Liver (tissue), 9 donors: ENCODE measurements around the gene LIPM. TPM values are rescaled to one million over a fixed set of nuclear protein-coding genes. Genes with fewer than 3 reads are reported as not detected.
"Not testable (repeated sequence)": the region's sequence is repeated elsewhere in the genome, so short reads cannot be mapped to it uniquely, and the experiment has no call there.

Experiments used
- DNase-seq: peaks from one replicate; pipeline ENCODE4 v3.0.0-alpha.2; 2017; ENCODE audit warnings: low spot score
- H3K27ac ChIP-seq, 2 donors: one replicate each; pipeline ENCODE4 v1.7.0; 2013; ENCODE audit warnings: inconsistent platforms in 2 of 2, low read length in 2 of 2, control low read depth in 1 of 2, low read depth in 1 of 2, mild to moderate bottlenecking in 1 of 2
- H3K27me3 ChIP-seq, 4 donors: one replicate each; pipeline versions ENCODE4 v1.6.1 to v1.7.0; 2013; ENCODE audit warnings: low read length in 3 of 4, inconsistent platforms in 1 of 4, mild to moderate bottlenecking in 1 of 4, moderate library complexity in 1 of 4; ENCODE audit not compliant: control insufficient read depth in 4 of 4, insufficient read depth in 4 of 4
- H3K36me3 ChIP-seq, 4 donors: one replicate each; pipeline versions ENCODE4 v1.6.1 to v1.7.0; 2013; ENCODE audit warnings: low read length in 3 of 4, mild to moderate bottlenecking in 3 of 4, low read depth in 1 of 4, moderate library complexity in 1 of 4; ENCODE audit not compliant: control insufficient read depth in 4 of 4, insufficient read depth in 3 of 4
- H3K4me1 ChIP-seq, 4 donors: one replicate each; pipeline versions ENCODE4 v1.6.1 to v1.7.0; 2013; ENCODE audit warnings: low read length in 3 of 4, mild to moderate bottlenecking in 3 of 4, moderate library complexity in 1 of 4; ENCODE audit not compliant: control insufficient read depth in 4 of 4, insufficient read depth in 4 of 4
- H3K4me3 ChIP-seq, 3 donors: one replicate each; pipeline versions ENCODE4 v1.6.1 to v1.7.0; 2013; ENCODE audit warnings: low read length in 3 of 3, control low read depth in 1 of 3, low read depth in 1 of 3, mild to moderate bottlenecking in 1 of 3
- H3K9ac ChIP-seq, 2 donors: one replicate each; pipeline ENCODE4 v1.7.0; 2013; ENCODE audit warnings: low read length in 2 of 2, mild to moderate bottlenecking in 2 of 2, moderate library complexity in 2 of 2, control low read depth in 1 of 2, low read depth in 1 of 2
- H3K9me3 ChIP-seq, 4 donors: one replicate each; pipeline versions ENCODE4 v1.6.1 to v1.7.0; 2013; ENCODE audit warnings: low read length in 3 of 4; ENCODE audit not compliant: control insufficient read depth in 4 of 4
- ATF3 ChIP-seq: IDR thresholded peaks from 2 replicates; pipeline ENCODE4 v1.6.1; 2016; ENCODE audit warnings: antibody characterized with exemption
- RAD21 ChIP-seq, 2 donors: IDR thresholded peaks; 2 replicates each; pipeline ENCODE4 v1.6.1; 2016; ENCODE audit warnings: antibody characterized with exemption in 2 of 2, mild to moderate bottlenecking in 2 of 2
- REST ChIP-seq: IDR thresholded peaks from 2 replicates; pipeline ENCODE4 v1.6.1; 2016; ENCODE audit warnings: antibody characterized with exemption, mild to moderate bottlenecking
- SP1 ChIP-seq: IDR thresholded peaks from 2 replicates; pipeline ENCODE4 v1.6.1; 2018; ENCODE audit warnings: antibody characterized with exemption, mild to moderate bottlenecking
- YY1 ChIP-seq: IDR thresholded peaks from 2 replicates; pipeline ENCODE4 v1.6.1; 2016; ENCODE audit warnings: antibody characterized with exemption, mild to moderate bottlenecking
- WGBS: extraction: QIAGEN DNeasy Blood & Tissue Kit; methylation state at CpG from one replicate; pipeline ENCODE4 v1.1.7; 2013; 5-methylcytosine and 5-hydroxymethylcytosine counted together
- polyA plus RNA-seq, 2 donors: library from polyadenylated mRNA; stranded (reverse) in 1 of 2; unstranded in 1 of 2; fragments of 200-250 nt in 1 of 2; fragments of >200 nt in 1 of 2; fragmentation: Nextera tagmentation in 1 of 2; extraction: Ambion mirVana in 1 of 2; gene quantifications; one replicate each; pipeline versions ENCODE4 v1.2.1 to v1.2.3, GENCODE V29; 2013 to 2015
- total RNA-seq, 2 donors: library from RNA; depleted of rRNA; stranded (reverse); fragments of >200 nt; gene quantifications; one replicate each; pipeline ENCODE4 v1.2.3, GENCODE V29; 2014
- donor health status: healthy.
- donor health status: healthy.
- donor health status: healthy.
- donor health status: healthy.
- donor health status: healthy.

Gene LIPM
- total and polyA plus RNA-seq, 4 donors: not detected

DNA sequence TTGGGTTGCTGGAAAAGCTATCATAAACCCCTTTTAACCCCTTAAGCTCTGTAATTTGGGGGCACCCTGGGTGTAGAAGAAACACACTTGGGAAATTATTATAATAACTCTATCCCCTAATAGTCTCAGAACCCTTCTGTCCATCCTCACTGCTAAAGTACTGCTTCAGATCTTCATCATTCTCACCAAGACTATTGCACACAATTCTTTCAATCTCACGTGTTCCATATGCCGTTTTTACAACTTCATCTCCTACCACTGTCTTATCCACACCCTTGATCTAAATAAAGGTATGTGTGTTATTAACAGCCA is 33.3 kb downstream of the LIPM start:
- Histone ChIP-seq H3K4me3 (no peak overlapping the region), H3K4me1 (peaks cover 4 to 9% (median 6%) of the 10 kb centered on the region in 4 donors), H3K36me3 (no peaks in the 10 kb centered on the region), H3K9ac (no peak overlapping the region), H3K9me3 (no peaks in the 10 kb centered on the region), H3K27ac (no peak overlapping the region), H3K27me3 (no peaks in the 10 kb centered on the region)
- DNase-seq: no peak
- WGBS: 9% methylated on average over 2 of the region's 2 CpGs
- TF ChIP-seq RAD21 (IDR thresholded peaks at IDR 0.05): peak in 1 of 2 donors; percentile 33
- TF ChIP-seq YY1: peak; percentile 3
- no peak for TF ChIP-seq SP1
- TF ChIP-seq REST: peak; percentile 32

DNA sequence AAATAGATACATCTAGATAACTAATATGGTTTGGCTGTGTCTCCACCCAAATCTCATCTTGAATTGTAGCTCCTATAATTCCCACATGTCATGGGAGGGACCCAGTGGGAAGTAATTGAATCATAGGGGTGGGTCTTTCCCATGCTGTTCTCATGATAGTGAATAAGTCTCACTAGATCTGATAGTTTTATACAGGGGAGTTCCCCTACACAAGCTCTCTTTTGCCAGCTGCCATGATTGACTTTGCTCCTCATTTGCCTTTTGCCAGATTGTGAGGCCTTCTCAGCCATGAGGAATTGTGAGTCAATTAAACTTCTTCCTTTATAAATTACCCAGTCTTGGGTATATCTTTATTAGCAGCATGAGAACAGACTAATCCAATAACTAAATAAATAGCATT is 35.1 kb downstream of the LIPM start:
- H3K27ac ChIP-seq, H3K9ac ChIP-seq, H3K4me3 ChIP-seq, H3K9me3 ChIP-seq, H3K27me3 ChIP-seq, DNase-seq, H3K36me3 ChIP-seq: not testable (repeated sequence)
- H3K4me1 ChIP-seq: peaks cover 7 to 17% (median 8%) of the 10 kb centered on the region in 4 donors

GRCh38 chr10:88838766-88839350 is 36.3 kb downstream of the LIPM start:
- no peak overlapping the region for H3K27ac ChIP-seq
- H3K9ac ChIP-seq: no peak overlapping the region
- peaks cover 7 to 17% (median 8%) of the 10 kb centered on the region in 4 donors for H3K4me1 ChIP-seq
- WGBS: 95% methylated on average over 5 of the region's 5 CpGs
- H3K9me3 ChIP-seq: no peaks in the 10 kb centered on the region
- no peak for TF ChIP-seq ATF3
- TF ChIP-seq REST: no peak
- H3K4me3 ChIP-seq: no peak overlapping the region
- no peak for DNase-seq
- H3K27me3 ChIP-seq: no peaks in the 10 kb centered on the region
- H3K36me3 ChIP-seq: no peaks in the 10 kb centered on the region
